ENCODE measurements around the gene ATP1B2. TPM values are rescaled to one million over a fixed set of nuclear protein-coding genes. Genes with fewer than 3 reads are reported as not detected.

Gene ATP1B2
- total RNA-seq, 1 donor from 2014 or later: 4.8 TPM

DNA sequence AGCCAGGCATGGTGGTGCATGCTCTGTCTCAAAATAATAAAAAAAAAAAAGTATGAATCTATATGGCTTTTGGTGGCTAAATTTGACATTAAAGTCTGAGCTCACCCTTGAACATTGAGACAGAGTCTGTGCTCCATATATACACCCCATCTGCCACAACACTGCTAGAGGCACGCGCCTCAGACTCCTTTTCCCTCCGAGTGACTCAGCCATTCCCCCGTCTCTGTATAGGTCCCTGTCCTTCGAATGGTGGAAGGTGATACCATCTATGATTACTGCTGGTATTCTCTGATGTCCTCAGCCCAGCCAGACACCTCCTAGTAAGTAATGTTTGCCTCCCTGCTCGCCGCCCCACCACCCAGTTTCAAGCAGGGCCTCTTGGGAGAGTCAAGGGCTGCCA, 49.8 kb downstream of the ATP1B2 start:
- Mint-ChIP-seq H3K4me3 (no peak overlapping the region), H3K27ac (no peak overlapping the region), H3K9me3 (no peaks in the 10 kb centered on the region), H3K27me3 (peaks cover 7% of the 10 kb centered on the region), H3K36me3 (peaks cover 10% of the 10 kb centered on the region), H3K4me1 (ENCODE audit: unreplicated experiment) (peaks cover 19% of the 10 kb centered on the region)
- TF ChIP-seq, protein P1, sequence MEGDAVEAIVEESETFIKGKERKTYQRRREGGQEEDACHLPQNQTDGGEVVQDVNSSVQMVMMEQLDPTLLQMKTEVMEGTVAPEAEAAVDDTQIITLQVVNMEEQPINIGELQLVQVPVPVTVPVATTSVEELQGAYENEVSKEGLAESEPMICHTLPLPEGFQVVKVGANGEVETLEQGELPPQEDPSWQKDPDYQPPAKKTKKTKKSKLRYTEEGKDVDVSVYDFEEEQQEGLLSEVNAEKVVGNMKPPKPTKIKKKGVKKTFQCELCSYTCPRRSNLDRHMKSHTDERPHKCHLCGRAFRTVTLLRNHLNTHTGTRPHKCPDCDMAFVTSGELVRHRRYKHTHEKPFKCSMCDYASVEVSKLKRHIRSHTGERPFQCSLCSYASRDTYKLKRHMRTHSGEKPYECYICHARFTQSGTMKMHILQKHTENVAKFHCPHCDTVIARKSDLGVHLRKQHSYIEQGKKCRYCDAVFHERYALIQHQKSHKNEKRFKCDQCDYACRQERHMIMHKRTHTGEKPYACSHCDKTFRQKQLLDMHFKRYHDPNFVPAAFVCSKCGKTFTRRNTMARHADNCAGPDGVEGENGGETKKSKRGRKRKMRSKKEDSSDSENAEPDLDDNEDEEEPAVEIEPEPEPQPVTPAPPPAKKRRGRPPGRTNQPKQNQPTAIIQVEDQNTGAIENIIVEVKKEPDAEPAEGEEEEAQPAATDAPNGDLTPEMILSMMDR (conservative IDR thresholded peaks at IDR 0.05): no peak
- DNase-seq (ENCODE audit: extremely low spot score, unreplicated experiment): no peak

DNA sequence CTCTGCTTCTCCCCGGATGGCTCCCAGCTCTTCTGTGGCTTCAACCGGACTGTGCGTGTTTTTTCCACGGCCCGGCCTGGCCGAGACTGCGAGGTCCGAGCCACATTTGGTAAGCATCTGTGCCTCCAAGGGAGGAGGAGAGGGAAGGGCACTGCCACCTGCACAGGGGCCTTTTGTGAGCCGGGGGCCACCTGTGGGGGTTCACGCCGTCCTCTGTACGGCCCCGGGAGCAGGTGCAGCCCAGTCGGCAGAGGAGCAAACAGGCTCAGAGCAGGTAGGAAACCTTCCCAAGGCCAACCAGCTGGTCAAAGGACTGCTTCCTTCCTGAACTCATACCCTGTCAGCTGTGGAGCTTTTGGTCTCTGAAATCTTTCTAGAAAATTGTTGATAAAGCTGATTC, 51.0 kb downstream of the ATP1B2 start:
- no peak for DNase-seq (ENCODE audit: extremely low spot score, unreplicated experiment)
- Mint-ChIP-seq H3K27ac (no peak overlapping the region), H3K4me3 (no peak overlapping the region), H3K4me1 (ENCODE audit: unreplicated experiment) (peaks cover 28% of the 10 kb centered on the region), H3K36me3 (peaks cover under 1% of the 10 kb centered on the region), H3K27me3 (peaks cover 17% of the 10 kb centered on the region), H3K9me3 (no peaks in the 10 kb centered on the region)
- TF ChIP-seq, protein P1 (conservative IDR thresholded peaks at IDR 0.05): no peak

DNA sequence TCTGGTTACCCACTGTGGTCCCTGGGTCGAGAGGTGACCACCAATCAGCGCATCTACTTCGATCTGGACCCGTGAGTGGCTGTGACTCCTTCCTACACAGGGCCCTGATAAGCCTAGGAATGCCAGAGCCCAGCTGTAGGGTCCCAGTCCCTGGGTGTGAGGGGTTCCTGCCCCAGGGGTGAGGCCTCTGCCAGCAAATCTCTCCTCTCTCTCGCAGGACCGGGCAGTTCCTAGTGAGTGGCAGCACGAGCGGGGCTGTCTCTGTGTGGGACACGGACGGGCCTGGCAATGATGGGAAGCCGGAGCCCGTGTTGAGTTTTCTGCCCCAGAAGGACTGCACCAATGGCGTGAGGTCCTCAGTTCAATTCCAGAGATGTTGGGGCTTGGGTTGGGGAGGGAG, 52.0 kb downstream of the ATP1B2 start:
- TF ChIP-seq, protein P1 (conservative IDR thresholded peaks at IDR 0.05): no peak
- Mint-ChIP-seq H3K4me3 (no peak overlapping the region), H3K27ac (no peak overlapping the region)

DNA sequence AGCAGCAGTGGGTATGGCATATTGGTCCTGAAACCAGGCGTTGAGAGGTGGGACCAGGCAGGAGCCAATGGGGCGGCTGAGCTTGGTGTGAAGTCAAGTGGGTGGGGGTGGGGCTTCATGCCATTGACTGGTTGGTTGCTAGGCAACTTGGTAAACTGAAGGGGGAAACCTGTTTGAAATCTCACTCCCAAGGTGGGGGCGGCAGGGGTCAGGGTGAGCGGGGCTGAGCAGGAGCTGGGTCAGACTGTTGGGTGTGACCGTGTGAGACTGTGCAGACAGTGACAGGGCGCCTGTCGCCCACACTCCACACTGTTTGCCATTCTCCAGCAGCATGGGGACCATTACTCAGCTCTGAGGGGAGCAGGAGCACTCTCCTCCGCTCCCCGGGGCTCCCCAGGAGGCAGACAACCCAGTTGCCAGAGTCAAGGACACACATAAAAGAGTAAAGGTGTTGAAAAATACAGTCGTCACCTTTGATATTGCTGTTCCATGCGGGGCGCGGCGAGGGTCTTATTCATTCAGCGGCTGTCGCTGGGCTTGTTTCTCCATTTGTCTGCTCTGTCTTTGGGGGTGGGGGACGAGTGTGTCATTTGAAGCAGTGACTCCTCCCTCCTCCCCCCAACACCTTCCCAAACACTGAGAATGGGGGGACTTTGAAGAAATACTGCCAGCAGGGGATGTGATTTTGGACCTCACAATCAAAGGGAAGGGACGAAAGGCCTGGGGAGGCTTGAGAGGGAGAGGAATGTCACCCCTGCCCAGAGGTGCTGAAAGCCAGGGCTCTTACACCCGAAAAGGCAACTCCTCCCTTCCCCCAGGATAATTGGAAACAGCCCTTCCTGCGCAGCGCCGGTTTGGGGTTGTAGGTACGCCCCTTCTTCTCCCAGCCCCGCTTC, 53.1 kb downstream of the ATP1B2 start:
- Mint-ChIP-seq H3K4me3 (peak overlapping the region; percentile 91), H3K4me1 (ENCODE audit: unreplicated experiment) (peaks cover 30% of the 10 kb centered on the region), H3K27me3 (peaks cover 20% of the 10 kb centered on the region), H3K36me3 (no peaks in the 10 kb centered on the region), H3K27ac (peak overlapping the region; percentile 86), H3K9me3 (no peaks in the 10 kb centered on the region)
- TF ChIP-seq, protein P1 (conservative IDR thresholded peaks at IDR 0.05): no peak
- no peak for DNase-seq (ENCODE audit: extremely low spot score, unreplicated experiment)

More for the DNA sequence above, 52.0 kb downstream of the ATP1B2 start:
- no peak for DNase-seq (ENCODE audit: extremely low spot score, unreplicated experiment)
- Mint-ChIP-seq H3K36me3 (no peaks in the 10 kb centered on the region), H3K4me1 (ENCODE audit: unreplicated experiment) (peaks cover 30% of the 10 kb centered on the region), H3K27me3 (peaks cover 20% of the 10 kb centered on the region), H3K9me3 (no peaks in the 10 kb centered on the region)

DNA sequence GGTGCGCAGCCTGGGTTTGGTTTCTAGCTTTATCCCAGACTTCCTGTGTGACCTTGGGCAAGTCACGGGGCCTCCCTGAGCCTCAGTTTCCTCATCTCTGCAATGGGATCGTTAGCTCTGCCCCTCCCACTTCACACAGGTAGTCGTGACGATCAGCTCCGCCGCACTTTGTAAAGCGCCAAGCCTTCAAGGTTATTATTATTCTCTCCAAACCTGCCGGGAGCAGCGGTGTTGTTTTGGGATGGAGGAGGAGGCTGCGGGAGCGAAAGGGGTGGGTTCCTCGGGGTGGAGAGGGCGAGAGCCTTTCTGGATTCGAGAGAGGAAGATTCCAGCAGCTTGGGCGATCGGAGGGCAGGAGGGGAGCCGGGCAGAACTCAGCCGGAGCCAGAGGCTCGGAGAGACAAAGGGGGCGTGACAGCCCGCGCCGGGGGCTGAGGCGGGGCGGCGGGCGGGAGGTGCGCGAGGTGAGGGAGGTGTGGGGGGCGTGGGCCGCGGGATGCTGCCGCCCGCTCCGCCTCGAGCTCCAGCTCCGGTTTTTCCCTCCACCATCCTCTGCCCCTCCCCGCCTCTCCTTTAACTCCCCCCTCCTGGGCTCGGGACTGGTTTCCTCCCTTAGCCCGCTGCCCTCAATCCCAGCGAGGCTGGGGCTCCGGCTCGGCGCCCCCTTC, 54.0 kb downstream of the ATP1B2 start, which contains the start of gene EFNB3:
TSS of gene EFNB3 (plus strand) at position 602 of the 668 bp plus-strand sequence. CDS start 397 bp downstream, outside the sequence.
- peaks cover 20% of the 10 kb centered on the region for H3K27me3 Mint-ChIP-seq
- DNase-seq (ENCODE audit: extremely low spot score, unreplicated experiment): no peak
- H3K36me3 Mint-ChIP-seq: no peaks in the 10 kb centered on the region
- TF ChIP-seq, protein P1 (conservative IDR thresholded peaks at IDR 0.05): no peak
- peak within 1 kb of the TSS; percentile 86 for H3K27ac Mint-ChIP-seq
- peaks cover 30% of the 10 kb centered on the region for H3K4me1 Mint-ChIP-seq (ENCODE audit: unreplicated experiment)
- peak within 1 kb of the TSS; percentile 91 for H3K4me3 Mint-ChIP-seq
- no peaks in the 10 kb centered on the region for H3K9me3 Mint-ChIP-seq

All from type B pancreatic cell (in vitro differentiated cells).